ENCODE results near the gene SPATS1. TPM values are rescaled to one million over a fixed set of nuclear protein-coding genes. Genes with fewer than 3 reads are reported as not detected.
A peak's percentile ranks its signal among the peaks of the same experiment; 100 is the strongest.

Gene SPATS1
- total RNA-seq, 1 experiment from 2014 or later: not detected

DNA sequence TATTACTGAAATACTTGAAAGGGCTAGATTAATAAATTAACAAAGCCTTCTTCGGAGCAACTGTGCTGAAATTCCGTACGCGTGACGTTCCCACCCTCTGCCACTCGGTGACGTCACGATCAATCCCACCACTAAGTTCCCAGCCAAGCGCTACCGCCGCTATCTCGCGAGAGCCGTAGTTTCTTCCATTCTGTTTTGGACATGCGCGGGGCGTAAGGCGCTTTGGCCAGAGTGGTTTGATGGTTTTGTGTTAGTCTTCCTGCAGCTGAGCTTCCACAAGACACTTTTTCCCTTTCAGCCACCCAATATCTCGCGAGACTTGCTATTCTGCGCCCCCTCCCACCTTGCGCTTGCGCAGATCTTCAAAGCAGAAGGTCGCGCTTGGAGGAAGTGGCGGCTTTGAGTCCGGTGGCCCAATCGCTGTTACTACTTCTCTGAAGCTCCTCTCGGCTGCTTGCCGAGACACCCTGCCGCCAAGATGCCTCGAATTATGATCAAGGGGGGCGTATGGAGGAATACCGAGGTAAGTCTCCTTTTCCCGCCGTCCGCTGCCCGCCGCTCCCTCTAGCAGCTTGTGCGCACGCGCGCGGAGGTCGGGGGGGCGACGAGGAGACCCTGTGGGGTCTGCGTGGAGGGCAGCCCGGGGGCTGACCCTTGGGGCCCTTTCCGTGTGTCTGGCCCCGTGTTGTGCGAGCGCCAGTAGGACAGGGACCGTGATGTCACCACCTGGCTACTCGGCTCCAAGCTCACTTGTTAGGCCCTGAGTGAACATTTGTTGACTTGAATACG lies 45.1 kb downstream of the SPATS1 start, which contains the start of gene CDC5L (continued):
- TF ChIP-seq, protein P1, sequence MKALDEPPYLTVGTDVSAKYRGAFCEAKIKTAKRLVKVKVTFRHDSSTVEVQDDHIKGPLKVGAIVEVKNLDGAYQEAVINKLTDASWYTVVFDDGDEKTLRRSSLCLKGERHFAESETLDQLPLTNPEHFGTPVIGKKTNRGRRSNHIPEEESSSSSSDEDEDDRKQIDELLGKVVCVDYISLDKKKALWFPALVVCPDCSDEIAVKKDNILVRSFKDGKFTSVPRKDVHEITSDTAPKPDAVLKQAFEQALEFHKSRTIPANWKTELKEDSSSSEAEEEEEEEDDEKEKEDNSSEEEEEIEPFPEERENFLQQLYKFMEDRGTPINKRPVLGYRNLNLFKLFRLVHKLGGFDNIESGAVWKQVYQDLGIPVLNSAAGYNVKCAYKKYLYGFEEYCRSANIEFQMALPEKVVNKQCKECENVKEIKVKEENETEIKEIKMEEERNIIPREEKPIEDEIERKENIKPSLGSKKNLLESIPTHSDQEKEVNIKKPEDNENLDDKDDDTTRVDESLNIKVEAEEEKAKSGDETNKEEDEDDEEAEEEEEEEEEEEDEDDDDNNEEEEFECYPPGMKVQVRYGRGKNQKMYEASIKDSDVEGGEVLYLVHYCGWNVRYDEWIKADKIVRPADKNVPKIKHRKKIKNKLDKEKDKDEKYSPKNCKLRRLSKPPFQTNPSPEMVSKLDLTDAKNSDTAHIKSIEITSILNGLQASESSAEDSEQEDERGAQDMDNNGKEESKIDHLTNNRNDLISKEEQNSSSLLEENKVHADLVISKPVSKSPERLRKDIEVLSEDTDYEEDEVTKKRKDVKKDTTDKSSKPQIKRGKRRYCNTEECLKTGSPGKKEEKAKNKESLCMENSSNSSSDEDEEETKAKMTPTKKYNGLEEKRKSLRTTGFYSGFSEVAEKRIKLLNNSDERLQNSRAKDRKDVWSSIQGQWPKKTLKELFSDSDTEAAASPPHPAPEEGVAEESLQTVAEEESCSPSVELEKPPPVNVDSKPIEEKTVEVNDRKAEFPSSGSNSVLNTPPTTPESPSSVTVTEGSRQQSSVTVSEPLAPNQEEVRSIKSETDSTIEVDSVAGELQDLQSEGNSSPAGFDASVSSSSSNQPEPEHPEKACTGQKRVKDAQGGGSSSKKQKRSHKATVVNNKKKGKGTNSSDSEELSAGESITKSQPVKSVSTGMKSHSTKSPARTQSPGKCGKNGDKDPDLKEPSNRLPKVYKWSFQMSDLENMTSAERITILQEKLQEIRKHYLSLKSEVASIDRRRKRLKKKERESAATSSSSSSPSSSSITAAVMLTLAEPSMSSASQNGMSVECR (CRISPR knock-in tag; IDR thresholded peaks at IDR 0.05; ENCODE audit: borderline replicate concordance): peak; percentile 53; the same call in 1 of the 2 replicates
- TF ChIP-seq, protein P2, sequence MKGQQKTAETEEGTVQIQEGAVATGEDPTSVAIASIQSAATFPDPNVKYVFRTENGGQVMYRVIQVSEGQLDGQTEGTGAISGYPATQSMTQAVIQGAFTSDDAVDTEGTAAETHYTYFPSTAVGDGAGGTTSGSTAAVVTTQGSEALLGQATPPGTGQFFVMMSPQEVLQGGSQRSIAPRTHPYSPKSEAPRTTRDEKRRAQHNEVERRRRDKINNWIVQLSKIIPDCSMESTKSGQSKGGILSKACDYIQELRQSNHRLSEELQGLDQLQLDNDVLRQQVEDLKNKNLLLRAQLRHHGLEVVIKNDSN (CRISPR knock-in tag; IDR thresholded peaks at IDR 0.05): peak; percentile 20
- TF ChIP-seq, protein P3, sequence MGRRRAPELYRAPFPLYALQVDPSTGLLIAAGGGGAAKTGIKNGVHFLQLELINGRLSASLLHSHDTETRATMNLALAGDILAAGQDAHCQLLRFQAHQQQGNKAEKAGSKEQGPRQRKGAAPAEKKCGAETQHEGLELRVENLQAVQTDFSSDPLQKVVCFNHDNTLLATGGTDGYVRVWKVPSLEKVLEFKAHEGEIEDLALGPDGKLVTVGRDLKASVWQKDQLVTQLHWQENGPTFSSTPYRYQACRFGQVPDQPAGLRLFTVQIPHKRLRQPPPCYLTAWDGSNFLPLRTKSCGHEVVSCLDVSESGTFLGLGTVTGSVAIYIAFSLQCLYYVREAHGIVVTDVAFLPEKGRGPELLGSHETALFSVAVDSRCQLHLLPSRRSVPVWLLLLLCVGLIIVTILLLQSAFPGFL (CRISPR knock-in tag; IDR thresholded peaks at IDR 0.05; ENCODE audit: borderline replicate concordance): 0 out of 2 replicates have a peak, but pooled peaks have one; percentile 26
- TF ChIP-seq, protein P4, sequence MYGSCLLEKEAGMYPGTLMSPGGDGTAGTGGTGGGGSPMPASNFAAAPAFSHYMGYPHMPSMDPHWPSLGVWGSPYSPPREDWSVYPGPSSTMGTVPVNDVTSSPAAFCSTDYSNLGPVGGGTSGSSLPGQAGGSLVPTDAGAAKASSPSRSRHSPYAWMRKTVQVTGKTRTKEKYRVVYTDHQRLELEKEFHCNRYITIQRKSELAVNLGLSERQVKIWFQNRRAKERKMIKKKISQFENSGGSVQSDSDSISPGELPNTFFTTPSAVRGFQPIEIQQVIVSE (CRISPR knock-in tag; IDR thresholded peaks at IDR 0.05; ENCODE audit: borderline replicate concordance): no peak
- TF ChIP-seq RORB (CRISPR knock-in tag; IDR thresholded peaks at IDR 0.05) (no peak), FOXJ3 (CRISPR knock-in tag; IDR thresholded peaks at IDR 0.05; ENCODE audit: borderline replicate concordance) (no peak), NR2C2 (CRISPR knock-in tag; IDR thresholded peaks at IDR 0.05) (no peak)

DNA sequence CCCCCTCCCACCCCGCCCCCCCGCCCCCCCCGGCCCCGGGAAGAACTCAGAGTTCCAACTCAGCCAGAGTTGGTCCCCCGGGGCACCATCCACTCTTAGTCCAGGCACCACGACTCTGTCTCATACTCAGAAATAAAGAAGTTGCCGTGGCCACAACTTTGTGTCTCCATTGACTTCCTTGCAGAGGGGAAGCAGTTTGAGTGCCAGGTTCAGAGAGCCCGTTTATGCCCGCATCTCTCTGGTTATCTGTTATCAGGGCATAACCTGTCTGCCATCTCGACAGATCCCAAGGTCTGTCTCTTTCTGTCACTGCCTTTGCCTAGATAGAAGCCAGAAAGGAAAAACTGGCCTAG lies 45.7 kb downstream of the SPATS1 start:
- peaks cover 24% of the 10 kb centered on the region for H3K4me1 Mint-ChIP-seq
- TF ChIP-seq, protein P5, sequence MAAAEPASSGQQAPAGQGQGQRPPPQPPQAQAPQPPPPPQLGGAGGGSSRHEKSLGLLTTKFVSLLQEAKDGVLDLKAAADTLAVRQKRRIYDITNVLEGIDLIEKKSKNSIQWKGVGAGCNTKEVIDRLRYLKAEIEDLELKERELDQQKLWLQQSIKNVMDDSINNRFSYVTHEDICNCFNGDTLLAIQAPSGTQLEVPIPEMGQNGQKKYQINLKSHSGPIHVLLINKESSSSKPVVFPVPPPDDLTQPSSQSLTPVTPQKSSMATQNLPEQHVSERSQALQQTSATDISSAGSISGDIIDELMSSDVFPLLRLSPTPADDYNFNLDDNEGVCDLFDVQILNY (CRISPR knock-in tag; IDR thresholded peaks at IDR 0.05): no peak
- TF ChIP-seq ZNF138 (CRISPR knock-in tag; conservative IDR thresholded peaks at IDR 0.05): no peak
- TF ChIP-seq, protein P6, sequence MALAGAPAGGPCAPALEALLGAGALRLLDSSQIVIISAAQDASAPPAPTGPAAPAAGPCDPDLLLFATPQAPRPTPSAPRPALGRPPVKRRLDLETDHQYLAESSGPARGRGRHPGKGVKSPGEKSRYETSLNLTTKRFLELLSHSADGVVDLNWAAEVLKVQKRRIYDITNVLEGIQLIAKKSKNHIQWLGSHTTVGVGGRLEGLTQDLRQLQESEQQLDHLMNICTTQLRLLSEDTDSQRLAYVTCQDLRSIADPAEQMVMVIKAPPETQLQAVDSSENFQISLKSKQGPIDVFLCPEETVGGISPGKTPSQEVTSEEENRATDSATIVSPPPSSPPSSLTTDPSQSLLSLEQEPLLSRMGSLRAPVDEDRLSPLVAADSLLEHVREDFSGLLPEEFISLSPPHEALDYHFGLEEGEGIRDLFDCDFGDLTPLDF (CRISPR knock-in tag; IDR thresholded peaks at IDR 0.05): no peak
- no peak for TF ChIP-seq SP1 (CRISPR knock-in tag; conservative IDR thresholded peaks at IDR 0.05)
- TF ChIP-seq JUN (CRISPR knock-in tag; IDR thresholded peaks at IDR 0.05): no peak
- TF ChIP-seq FOXP1 (CRISPR knock-in tag; IDR thresholded peaks at IDR 0.05; ENCODE audit: borderline replicate concordance): no peak
- TF ChIP-seq, protein P7, sequence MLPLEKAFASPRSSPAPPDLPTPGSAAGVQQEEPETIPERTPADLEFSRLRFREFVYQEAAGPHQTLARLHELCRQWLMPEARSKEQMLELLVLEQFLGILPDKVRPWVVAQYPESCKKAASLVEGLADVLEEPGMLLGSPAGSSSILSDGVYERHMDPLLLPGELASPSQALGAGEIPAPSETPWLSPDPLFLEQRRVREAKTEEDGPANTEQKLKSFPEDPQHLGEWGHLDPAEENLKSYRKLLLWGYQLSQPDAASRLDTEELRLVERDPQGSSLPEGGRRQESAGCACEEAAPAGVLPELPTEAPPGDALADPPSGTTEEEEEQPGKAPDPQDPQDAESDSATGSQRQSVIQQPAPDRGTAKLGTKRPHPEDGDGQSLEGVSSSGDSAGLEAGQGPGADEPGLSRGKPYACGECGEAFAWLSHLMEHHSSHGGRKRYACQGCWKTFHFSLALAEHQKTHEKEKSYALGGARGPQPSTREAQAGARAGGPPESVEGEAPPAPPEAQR (CRISPR knock-in tag; IDR thresholded peaks at IDR 0.05): no peak
- no peak for TF ChIP-seq EMX1 (CRISPR knock-in tag; IDR thresholded peaks at IDR 0.05)
- no peak for TF ChIP-seq GRHL2 (CRISPR knock-in tag; IDR thresholded peaks at IDR 0.05; ENCODE audit: insufficient replicate concordance, severe bottlenecking)
- TF ChIP-seq, protein P2 (CRISPR knock-in tag; IDR thresholded peaks at IDR 0.05): no peak
- no peak for TF ChIP-seq ZNF121 (CRISPR knock-in tag; IDR thresholded peaks at IDR 0.05)
- no peak for TF ChIP-seq RELA (CRISPR knock-in tag; IDR thresholded peaks at IDR 0.05; ENCODE audit: borderline replicate concordance)
- TF ChIP-seq TP53 (CRISPR knock-in tag; IDR thresholded peaks at IDR 0.05): no peak
- TF ChIP-seq ELF4 (CRISPR knock-in tag; IDR thresholded peaks at IDR 0.05; ENCODE audit: low read depth): no peak
- TF ChIP-seq, protein P8, sequence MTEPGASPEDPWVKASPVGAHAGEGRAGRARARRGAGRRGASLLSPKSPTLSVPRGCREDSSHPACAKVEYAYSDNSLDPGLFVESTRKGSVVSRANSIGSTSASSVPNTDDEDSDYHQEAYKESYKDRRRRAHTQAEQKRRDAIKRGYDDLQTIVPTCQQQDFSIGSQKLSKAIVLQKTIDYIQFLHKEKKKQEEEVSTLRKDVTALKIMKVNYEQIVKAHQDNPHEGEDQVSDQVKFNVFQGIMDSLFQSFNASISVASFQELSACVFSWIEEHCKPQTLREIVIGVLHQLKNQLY (CRISPR knock-in tag; IDR thresholded peaks at IDR 0.05): no peak
- no peak for TF ChIP-seq CREB1 (CRISPR knock-in tag; IDR thresholded peaks at IDR 0.05)
- no peak for TF ChIP-seq ZNF317 (CRISPR knock-in tag; IDR thresholded peaks at IDR 0.05; ENCODE audit: borderline replicate concordance, low read depth)
- no peak for TF ChIP-seq RORB (CRISPR knock-in tag; IDR thresholded peaks at IDR 0.05)
- H3K27ac Mint-ChIP-seq: peak overlapping the region; percentile 72
- H3K4me3 Mint-ChIP-seq: peak overlapping the region; percentile 88
- H3K9me3 Mint-ChIP-seq: no peaks in the 10 kb centered on the region
- H3K36me3 Mint-ChIP-seq: peaks cover 26% of the 10 kb centered on the region
- POLR2A ChIA-PET: no interaction called here
- CTCF ChIA-PET: interaction anchor here (0.9 to 1.5 kb wide), 4 partner anchors 9 to 154 kb away, joined by 3 to 7 read pairs (median 4); partner anchors contain the start of gene AARS2
- ATAC-seq (no peak), DNase-seq (ENCODE audit: low spot score) (no peak)
- H3K27me3 Mint-ChIP-seq (ENCODE audit: low read depth): no peaks in the 10 kb centered on the region
